HG02588 (cell line): ENCODE measurements around the gene CENPL.
"Not testable (repeated sequence)": the region's sequence is repeated elsewhere in the genome, so short reads cannot be mapped to it uniquely, and the experiment has no call there.

ENCODE experiments used
- ATAC-seq: cut with Tn5 transposase; IDR thresholded peaks from one replicate; pipeline ENCODE4 v1.9.1; 2021; ENCODE audit warnings: mild to moderate bottlenecking, moderate library complexity; ENCODE audit not compliant: unreplicated experiment

Gene CENPL

GRCh38 chr1:173824315-173825081 is at the start of gene CENPL, which contains the start of gene DARS2:
Gene CENPL (minus strand): TSS chr1:173824883. CDS start chr1:173811299, 13,584 bp downstream.
Gene DARS2 (plus strand): TSS chr1:173824673. CDS start chr1:173825230, 557 bp downstream.
- peak; percentile 85 for ATAC-seq

- ATAC-seq = no peak
These were observed 46.8 kb upstream of the CENPL start for GRCh38 chr1:173871500-173871899.

GRCh38 chr1:173871091-173871490 is 46.4 kb upstream of the CENPL start:
- no peak for ATAC-seq

GRCh38 chr1:173870252-173871075 is 45.8 kb upstream of the CENPL start:
- no peak for ATAC-seq

GRCh38 chr1:173869021-173869359 is 44.3 kb upstream of the CENPL start:
- ATAC-seq = no peak

GRCh38 chr1:173868266-173869020 is 43.8 kb upstream of the CENPL start, which contains the start of gene ZBTB37:
Gene ZBTB37 (plus strand): TSS chr1:173868380. CDS start chr1:173870226, 1,846 bp downstream.
- peak; percentile 68 for ATAC-seq

- ATAC-seq = peak; percentile 69
These were observed 43.1 kb upstream of the CENPL start, which contains the start of gene GAS5 for GRCh38 chr1:173867753-173868265. Gene GAS5 (minus strand): TSS chr1:173867989.

GRCh38 chr1:173867141-173867752 is 42.6 kb upstream of the CENPL start:
- ATAC-seq = no peak

- ATAC-seq = no peak
These were observed 41.9 kb upstream of the CENPL start for GRCh38 chr1:173866413-173867115.

- ATAC-seq = no peak
These were observed 40.9 kb upstream of the CENPL start for GRCh38 chr1:173865468-173866164.

GRCh38 chr1:173864179-173864867 is 39.6 kb upstream of the CENPL start:
- ATAC-seq = no peak

GRCh38 chr1:173863224-173864161 is 38.8 kb upstream of the CENPL start:
- ATAC-seq = no peak

GRCh38 chr1:173862769-173863223 is 38.1 kb upstream of the CENPL start:
- ATAC-seq = no peak

- not testable (repeated sequence) for ATAC-seq
These were observed 37.6 kb upstream of the CENPL start for GRCh38 chr1:173862146-173862768.

GRCh38 chr1:173861731-173862145 is 37.1 kb upstream of the CENPL start:
- no peak for ATAC-seq

GRCh38 chr1:173860065-173860464 is 35.4 kb upstream of the CENPL start:
- ATAC-seq = no peak

GRCh38 chr1:173859547-173859946 is 34.9 kb upstream of the CENPL start:
- ATAC-seq = not testable (repeated sequence)
